B cell (primary cell): Measurements from ENCODE around the gene AMMECR1L. TPM values are rescaled to one million over a fixed set of nuclear protein-coding genes. Genes with fewer than 3 reads are reported as not detected.
A peak's percentile ranks its signal among the peaks of the same experiment; 100 is the strongest.

Experiments used
- ATAC-seq: fragments of 200-7000 bp; cut with Tn5 transposase; one replicate; pipeline ENCODE4 v1.10.0; 2021; ENCODE audit warnings: low read depth, mild to moderate bottlenecking, moderate number of reproducible peaks, moderate library complexity
- CTCF ChIA-PET: fragments of 350-600 bp; sonication (Branson Sonifier 250); formaldehyde crosslinking; loops from one replicate; lab custom pipeline; 2021; ENCODE audit warnings: antibody characterized with exemption, inconsistent platforms; lab: Charles Lee
- POLR2A ChIA-PET: fragments of 350-600 bp; sonication (Branson Sonifier 250); formaldehyde crosslinking; loops from one replicate; lab custom pipeline; 2021; ENCODE audit warnings: antibody characterized with exemption; lab: Charles Lee
- DNase-seq: peaks from one replicate; pipeline ENCODE4 v3.0.0; 2013
- H2AFZ ChIP-seq: 2 replicates; pipeline ENCODE4 v1.6.1; 2012; ENCODE audit warnings: mild to moderate bottlenecking, low read depth, low read length; ENCODE audit not compliant: insufficient read depth, poor library complexity, severe bottlenecking
- H3K27ac ChIP-seq, 2 donors: 1 replicate in 1 of 2; 2 replicates in 1 of 2; pipeline ENCODE4 v1.5.1; 2012 to 2013; ENCODE audit warnings: low read length in 2 of 2, mild to moderate bottlenecking in 2 of 2, moderate library complexity in 1 of 2
- H3K27me3 ChIP-seq, 4 experiments: fragments of 200-600 bp in 1 of 4; sonication (generic) in 1 of 4; replicated peaks in 1 of 4; 1 replicate in 2 of 4; 2 replicates in 2 of 4; pipeline versions ENCODE4 v1.6.1 to v1.7.0; 2013 to 2016; ENCODE audit warnings: low read length in 3 of 4, mild to moderate bottlenecking in 2 of 4, mixed read lengths in 1 of 4, moderate library complexity in 1 of 4; ENCODE audit not compliant: insufficient read depth in 4 of 4, control insufficient read depth in 3 of 4; ENCODE audit errors: control extremely low read depth in 1 of 4
- H3K36me3 ChIP-seq, 2 experiments: replicated peaks in 1 of 2; 1 replicate in 1 of 2; 2 replicates in 1 of 2; pipeline versions ENCODE4 v1.6.1 to v1.7.1; 2013; ENCODE audit warnings: low read length in 1 of 2; ENCODE audit not compliant: insufficient read depth in 2 of 2, control insufficient read depth in 1 of 2; ENCODE audit errors: control extremely low read depth in 1 of 2, extremely low read depth in 1 of 2
- H3K4me1 ChIP-seq, 2 donors: fragments of 200-600 bp in 1 of 2; sonication (generic) in 1 of 2; 1 replicate in 1 of 2; 2 replicates in 1 of 2; pipeline versions ENCODE4 v1.5.1 to v1.6.1; 2013 to 2017; ENCODE audit warnings: low read length in 2 of 2; ENCODE audit not compliant: control insufficient read depth in 2 of 2, insufficient read depth in 2 of 2
- H3K4me2 ChIP-seq: replicated peaks from 2 replicates; pipeline ENCODE3; 2012; ENCODE audit warnings: mild to moderate bottlenecking, low read depth, low read length; ENCODE audit not compliant: poor library complexity, severe bottlenecking
- H3K4me3 ChIP-seq, 5 experiments: fragments of 200-600 bp in 1 of 5; sonication (generic) in 1 of 5; 1 replicate in 3 of 5; 2 replicates in 2 of 5; pipeline versions ENCODE4 v1.5.1 to v1.7.0; 2011 to 2016; ENCODE audit warnings: low read length in 4 of 5, mild to moderate bottlenecking in 4 of 5, low read depth in 2 of 5, control low read depth in 1 of 5, moderate library complexity in 1 of 5; ENCODE audit not compliant: insufficient read depth in 1 of 5; ENCODE audit errors: control extremely low read depth in 1 of 5, extremely low read depth in 1 of 5
- H3K79me2 ChIP-seq: fragments of 200-600 bp; sonication (generic); one replicate; pipeline ENCODE4 v1.6.0; 2016; ENCODE audit warnings: low read length; ENCODE audit not compliant: control insufficient read depth, insufficient read depth
- H3K9ac ChIP-seq: fragments of 200-600 bp; sonication (generic); 2 replicates; pipeline ENCODE4 v1.6.1; 2017; ENCODE audit warnings: mild to moderate bottlenecking, low read length, moderate library complexity
- H3K9me3 ChIP-seq, 3 donors: one replicate each; pipeline versions ENCODE4 v1.6.1 to v1.7.1; 2013; ENCODE audit warnings: low read length in 2 of 3; ENCODE audit not compliant: control insufficient read depth in 2 of 3, insufficient read depth in 1 of 3; ENCODE audit errors: control extremely low read depth in 1 of 3
- H4K20me1 ChIP-seq: 2 replicates; pipeline ENCODE4 v1.6.0; 2012; ENCODE audit warnings: mild to moderate bottlenecking, low read length; ENCODE audit not compliant: insufficient read depth, control insufficient read depth, poor library complexity, severe bottlenecking
- H3K27ac Mint-ChIP-seq: one replicate; pipeline ENCODE4 v1.8.0; 2021; ENCODE audit warnings: mixed read lengths
- H3K27me3 Mint-ChIP-seq: one replicate; pipeline ENCODE4 v1.8.0; 2021; ENCODE audit warnings: mixed read lengths
- H3K4me1 Mint-ChIP-seq: one replicate; pipeline ENCODE4 v1.8.0; 2021; ENCODE audit warnings: mixed read lengths
- H3K4me3 Mint-ChIP-seq: one replicate; pipeline ENCODE4 v1.8.0; 2021; ENCODE audit warnings: mixed read lengths
- H3K9me3 Mint-ChIP-seq: one replicate; pipeline ENCODE4 v1.8.0; 2022; ENCODE audit warnings: mixed read lengths; ENCODE audit not compliant: insufficient read depth
- EZH2 ChIP-seq: IDR thresholded peaks from 2 replicates; pipeline ENCODE4 v1.6.1; 2012; ENCODE audit warnings: borderline replicate concordance, low read depth, mild to moderate bottlenecking, moderate library complexity, low read length; ENCODE audit not compliant: insufficient read depth, poor library complexity, severe bottlenecking
- WGBS: methylation state at CpG from one replicate; pipeline ENCODE4 v1.1.5; 2013; ENCODE audit warnings: missing lambda C conversion rate; ENCODE audit not compliant: insufficient coverage; 5-methylcytosine and 5-hydroxymethylcytosine counted together
- intact Hi-C: fragments of 100-400 bp; cut with micrococcal nuclease; formaldehyde crosslinking; loops from one replicate; pipeline ENCODE4 v1.10.0; 2022
- polyA plus RNA-seq: library from polyadenylated mRNA; depleted of rRNA; stranded (reverse); fragments of >200 nt; gene quantifications from 2 replicates; pipeline ENCODE4 v1.2.3, GENCODE V29; 2012
- total RNA-seq, 2 donors: library from RNA; stranded (reverse); fragments of 120-200 nt in 1 of 2; gene quantifications; 1 replicate in 1 of 2; 2 replicates in 1 of 2; pipeline versions ENCODE4 v1.2.3 to v1.2.4, GENCODE V29; 2013 to 2022
- TF ChIP-seq, protein P1 (sequence below): fragments of 200-600 bp; IDR thresholded peaks from one replicate; pipeline ENCODE4 v1.8.0; 2022; ENCODE audit warnings: antibody characterized with exemption, mild to moderate bottlenecking

The AMMECR1L gene
- total and polyA plus RNA-seq, 2 donors (not counting 1 experiment from before 2014, with no cell fraction given), result 8.3 to 15.2 TPM

DNA sequence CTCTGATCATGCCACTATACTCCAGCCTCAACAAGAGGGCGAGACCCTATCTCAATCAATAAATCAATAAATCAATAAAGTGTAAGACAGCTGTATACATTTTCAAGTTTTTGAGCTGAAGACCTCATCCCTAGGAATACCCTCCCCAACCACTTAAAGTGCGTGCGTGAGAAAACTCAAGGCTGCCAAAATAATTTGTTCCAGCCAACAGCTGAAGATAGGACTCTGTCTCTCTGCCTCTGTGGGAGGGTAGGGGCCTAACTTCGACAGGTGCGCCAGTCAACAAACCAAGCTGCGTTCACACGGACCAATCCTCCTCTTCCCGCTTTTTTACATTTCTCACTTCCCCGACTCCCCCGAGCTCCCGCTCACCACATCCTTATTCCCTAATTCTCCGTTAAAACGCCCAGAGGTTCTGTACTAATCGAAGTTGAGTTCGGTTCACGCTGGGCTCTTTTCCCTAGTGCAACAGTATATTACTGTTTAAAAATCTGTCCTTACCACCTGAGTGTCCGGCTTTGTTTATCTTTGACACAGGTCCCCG is 28.4 kb downstream of the AMMECR1L start:
- WGBS, result 0% methylated on average over 11 of the region's 18 CpGs
- no peak for DNase-seq
- Histone ChIP-seq H4K20me1 (peaks cover 44% of the 10 kb centered on the region), H3K9ac (peak overlapping the region; percentile 79), H3K9me3 (no peaks in the 10 kb centered on the region), H3K27ac (peak overlapping the region; percentile 41 to 85), H3K4me1 (peaks cover 16 to 36% of the 10 kb centered on the region in 2 donors), H3K27me3 (no peaks in the 10 kb centered on the region), H2AFZ (peak overlapping the region; percentile 75), H3K79me2 (peaks cover 59% of the 10 kb centered on the region), H3K4me3 (peak overlapping the region; percentile 68 to 87 (median 80)), H3K4me2 (peak overlapping the region; percentile 97), H3K36me3 (peaks cover 2 to 9% of the 10 kb centered on the region in 2 experiments)
- Mint-ChIP-seq H3K4me1 (peaks cover 46% of the 10 kb centered on the region), H3K27me3 (no peaks in the 10 kb centered on the region), H3K27ac (peak overlapping the region; percentile 57), H3K9me3 (no peaks in the 10 kb centered on the region), H3K4me3 (peak overlapping the region; percentile 88)
- ChIA-PET CTCF (interaction anchor here (0.9 kb wide), 1 partner anchor 58 kb away, joined by 3 read pairs; no protein-coding TSS in a partner anchor), POLR2A (no interaction called here)
- no peak for TF ChIP-seq EZH2
- TF ChIP-seq, protein P1, sequence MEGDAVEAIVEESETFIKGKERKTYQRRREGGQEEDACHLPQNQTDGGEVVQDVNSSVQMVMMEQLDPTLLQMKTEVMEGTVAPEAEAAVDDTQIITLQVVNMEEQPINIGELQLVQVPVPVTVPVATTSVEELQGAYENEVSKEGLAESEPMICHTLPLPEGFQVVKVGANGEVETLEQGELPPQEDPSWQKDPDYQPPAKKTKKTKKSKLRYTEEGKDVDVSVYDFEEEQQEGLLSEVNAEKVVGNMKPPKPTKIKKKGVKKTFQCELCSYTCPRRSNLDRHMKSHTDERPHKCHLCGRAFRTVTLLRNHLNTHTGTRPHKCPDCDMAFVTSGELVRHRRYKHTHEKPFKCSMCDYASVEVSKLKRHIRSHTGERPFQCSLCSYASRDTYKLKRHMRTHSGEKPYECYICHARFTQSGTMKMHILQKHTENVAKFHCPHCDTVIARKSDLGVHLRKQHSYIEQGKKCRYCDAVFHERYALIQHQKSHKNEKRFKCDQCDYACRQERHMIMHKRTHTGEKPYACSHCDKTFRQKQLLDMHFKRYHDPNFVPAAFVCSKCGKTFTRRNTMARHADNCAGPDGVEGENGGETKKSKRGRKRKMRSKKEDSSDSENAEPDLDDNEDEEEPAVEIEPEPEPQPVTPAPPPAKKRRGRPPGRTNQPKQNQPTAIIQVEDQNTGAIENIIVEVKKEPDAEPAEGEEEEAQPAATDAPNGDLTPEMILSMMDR, result no peak
- intact Hi-C loops, result loop anchor here (1.0 kb wide), 2 partner anchors 27 to 170 kb away; no protein-coding TSS in a partner anchor
- ATAC-seq, result no peak

DNA sequence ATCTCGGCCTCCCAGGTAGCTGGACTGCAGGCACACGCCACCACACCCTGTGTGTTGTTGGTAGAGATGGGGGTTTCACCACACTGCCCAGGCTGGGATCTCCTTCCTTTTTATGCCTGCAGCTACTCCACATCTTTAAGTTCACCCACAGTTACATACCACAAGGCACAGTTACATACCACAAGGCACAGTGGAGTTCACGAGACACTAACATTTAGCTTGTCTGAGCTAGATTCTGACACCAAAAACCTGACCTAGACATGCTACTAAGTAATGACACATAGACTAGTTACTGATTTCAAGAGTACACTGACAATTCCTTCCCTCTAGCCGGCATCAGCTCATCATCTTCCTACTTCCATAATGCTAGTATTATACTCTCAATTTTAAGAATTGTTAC is 32.1 kb downstream of the AMMECR1L start:
- intact Hi-C loops, result no loop called here

More for the DNA sequence above, 32.1 kb downstream of the AMMECR1L start:
- 80% methylated on average over 1 of the region's 4 CpGs for WGBS
- Mint-ChIP-seq H3K27ac (no peak overlapping the region), H3K9me3 (no peaks in the 10 kb centered on the region), H3K27me3 (no peaks in the 10 kb centered on the region), H3K4me1 (peaks cover 38% of the 10 kb centered on the region), H3K4me3 (no peak overlapping the region)
- Histone ChIP-seq H3K9ac (no peak overlapping the region), H2AFZ (no peak overlapping the region), H3K4me3 (no peak overlapping the region), H3K79me2 (peaks cover 80% of the 10 kb centered on the region), H3K4me1 (peaks cover 13 to 26% of the 10 kb centered on the region in 2 donors), H3K36me3 (peaks cover 10 to 24% of the 10 kb centered on the region in 2 experiments), H4K20me1 (peaks cover 66% of the 10 kb centered on the region), H3K4me2 (no peak overlapping the region), H3K27ac (no peak overlapping the region), H3K27me3 (no peaks in the 10 kb centered on the region), H3K9me3 (no peaks in the 10 kb centered on the region)
- ChIA-PET CTCF (no interaction called here), POLR2A (no interaction called here)
- DNase-seq (no peak), ATAC-seq (no peak)
- TF ChIP-seq EZH2, result no peak
- TF ChIP-seq, protein P1, result no peak
